Left ventricle myocardium superior (tissue), 1 donor: Measurements from ENCODE around the gene KDM1B. TPM values are rescaled to one million over a fixed set of nuclear protein-coding genes. Genes with fewer than 3 reads are reported as not detected.
"Not testable (repeated sequence)": the region's sequence is repeated elsewhere in the genome, so short reads cannot be mapped to it uniquely, and the experiment has no call there.

ENCODE experiments used
- ATAC-seq: fragments of 200-7000 bp; cut with Tn5 transposase; one replicate; pipeline ENCODE4 v1.9.1; 2020; ENCODE audit warnings: mild to moderate bottlenecking, moderate library complexity
- DNase-seq: peaks from one replicate; pipeline ENCODE4 v3.0.0-alpha.2; 2020
- intact Hi-C: fragments of 100-400 bp; cut with micrococcal nuclease; formaldehyde crosslinking; loops from one replicate; pipeline ENCODE4 v1.11.0; 2022
- total RNA-seq: library from RNA; stranded (reverse); fragmentation: NEBNext Ultra II Directional; extraction: Animal tissue kit (Norgen Biotek cat#: 25700); gene quantifications from one replicate; pipeline ENCODE4 v1.2.1, GENCODE V29; 2021
- donor health status: DM: no; HTN: yes; CAD: no; lungs with severe emphysema.

KDM1B gene
- total RNA-seq, 1 donor from 2014 or later, result 13.3 TPM

DNA sequence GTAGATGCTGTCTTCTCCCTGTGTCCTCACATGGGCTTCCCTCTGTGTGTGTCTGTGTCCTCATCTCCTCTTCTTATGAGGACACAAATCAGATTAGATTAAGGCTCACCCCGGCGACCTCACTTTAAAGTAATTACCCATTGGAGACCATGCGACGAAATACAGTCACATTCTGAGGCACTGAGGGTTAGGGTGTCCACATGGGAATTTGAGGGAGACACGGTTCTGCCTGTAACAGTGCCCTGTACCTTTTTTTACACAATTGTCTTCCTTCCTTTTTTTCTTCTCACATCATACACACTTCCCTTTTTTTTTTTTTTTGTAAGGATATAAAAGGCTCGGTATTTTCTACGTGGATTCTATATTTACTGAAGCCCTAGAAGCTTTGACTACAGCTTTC lies 60.2 kb downstream of the KDM1B start:
- ATAC-seq, result no peak
- intact Hi-C loops, result no loop called here
- no peak for DNase-seq

DNA sequence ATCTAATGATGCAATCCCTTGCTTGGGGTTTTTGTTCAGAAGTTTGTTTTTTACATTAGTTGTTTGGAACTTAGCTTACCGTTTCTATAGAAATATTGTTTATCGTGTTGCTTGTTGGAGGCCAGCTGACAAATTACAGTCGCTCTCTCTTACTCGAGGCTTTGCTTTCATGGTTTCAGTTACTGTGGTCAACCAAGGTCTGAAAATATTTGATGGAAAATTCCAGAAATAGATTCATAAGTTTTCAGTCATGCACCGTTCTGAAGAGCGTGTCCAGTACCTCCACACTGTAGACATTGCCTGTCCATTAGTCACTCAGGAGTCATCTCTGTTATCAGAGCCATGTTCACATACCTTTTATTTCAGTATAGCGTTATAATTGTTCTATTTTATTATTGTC lies 61.2 kb downstream of the KDM1B start:
- DNase-seq, result no peak
- no peak for ATAC-seq
- intact Hi-C loops, result no loop called here

DNA sequence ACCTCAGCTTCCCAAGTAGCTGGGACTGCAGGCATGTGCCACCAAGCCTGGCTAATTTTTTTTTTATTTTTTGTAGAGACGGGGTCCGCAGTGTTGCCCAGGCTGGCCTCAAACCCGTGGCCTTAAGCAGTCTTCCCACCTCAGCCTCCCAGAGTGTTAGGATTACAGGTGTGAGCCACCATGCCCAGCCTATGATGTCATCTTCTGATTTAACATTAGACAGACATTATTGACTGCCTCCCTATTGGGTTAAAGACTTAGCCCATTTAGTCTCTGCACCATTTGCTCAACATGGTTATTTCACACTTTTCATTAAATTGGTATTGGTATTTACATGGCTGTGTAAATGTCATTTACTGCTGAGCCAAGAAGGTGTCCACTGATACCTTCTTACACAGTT lies 63.0 kb downstream of the KDM1B start:
- DNase-seq (no peak), ATAC-seq (no peak)
- intact Hi-C loops, result no loop called here

DNA sequence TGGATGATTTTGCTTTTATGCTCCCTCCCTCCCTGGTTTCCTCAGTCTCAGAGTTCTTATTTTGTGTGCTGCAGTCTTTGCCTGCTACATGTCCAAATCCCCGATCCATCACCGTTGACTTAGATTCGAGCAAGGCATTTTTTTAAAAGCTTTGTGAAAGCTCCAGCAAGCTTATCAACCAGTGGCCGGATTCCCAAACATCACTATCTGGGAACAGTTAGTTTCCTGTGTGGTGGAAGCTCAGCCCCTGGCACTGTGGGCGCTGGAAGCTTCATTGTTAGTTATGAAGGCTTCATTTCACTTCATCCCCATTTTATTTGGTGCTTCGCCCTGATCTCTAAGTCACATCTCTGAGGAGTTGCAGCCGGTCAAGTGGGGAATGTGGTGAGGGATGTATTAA lies 64.4 kb downstream of the KDM1B start:
- intact Hi-C loops, result no loop called here
- DNase-seq, result no peak
- ATAC-seq, result peak; percentile 71

DNA sequence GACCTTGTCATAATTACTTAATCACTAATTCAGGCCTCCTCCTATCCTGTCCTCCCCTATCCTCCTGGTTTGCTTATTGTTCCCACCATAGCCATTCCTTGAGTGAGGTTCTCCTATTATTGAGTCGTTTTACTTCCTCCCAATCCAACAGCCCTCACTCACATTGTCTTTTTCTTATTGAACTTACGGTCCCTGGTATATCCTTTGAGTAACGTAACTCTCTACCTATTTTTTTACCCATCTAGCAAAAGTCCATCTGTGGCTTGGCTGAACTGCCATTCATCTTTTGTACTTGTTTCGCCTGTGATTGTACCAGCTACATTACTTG lies 66.0 kb downstream of the KDM1B start:
- ATAC-seq (no peak), DNase-seq (no peak)
- intact Hi-C loops, result no loop called here

DNA sequence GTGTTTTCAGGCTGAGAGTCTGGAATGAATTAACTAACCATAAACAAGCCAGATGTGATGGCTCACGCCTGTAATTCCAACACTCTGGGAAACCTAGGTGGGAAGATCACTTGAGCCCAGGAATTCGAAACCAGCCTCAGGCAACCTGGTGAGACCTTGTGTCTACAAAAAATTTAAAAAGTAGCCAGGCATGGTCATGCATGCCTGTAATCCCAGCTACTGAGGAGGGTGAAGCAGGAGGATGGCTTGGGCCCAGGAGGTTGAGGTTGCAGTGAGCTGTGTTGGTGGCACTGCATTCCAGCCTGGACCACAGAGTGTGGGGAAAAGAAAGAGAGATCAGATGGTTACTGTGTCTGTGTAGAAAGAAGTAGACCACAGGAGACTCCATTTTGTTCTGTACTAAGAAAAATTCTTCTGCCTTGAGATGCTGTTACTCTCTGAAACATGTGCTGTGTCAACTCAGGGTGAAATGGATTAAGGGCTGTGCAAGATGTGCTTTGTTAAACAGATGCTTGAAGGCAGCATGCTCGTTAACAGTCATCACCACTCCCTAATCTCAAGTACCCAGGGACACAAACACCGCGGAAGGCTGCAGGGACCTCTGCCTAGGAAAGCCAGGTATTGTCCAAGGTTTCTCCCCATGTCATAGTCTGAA lies 71.4 kb downstream of the KDM1B start:
- DNase-seq, intact Hi-C loops, ATAC-seq: not testable (repeated sequence)

DNA sequence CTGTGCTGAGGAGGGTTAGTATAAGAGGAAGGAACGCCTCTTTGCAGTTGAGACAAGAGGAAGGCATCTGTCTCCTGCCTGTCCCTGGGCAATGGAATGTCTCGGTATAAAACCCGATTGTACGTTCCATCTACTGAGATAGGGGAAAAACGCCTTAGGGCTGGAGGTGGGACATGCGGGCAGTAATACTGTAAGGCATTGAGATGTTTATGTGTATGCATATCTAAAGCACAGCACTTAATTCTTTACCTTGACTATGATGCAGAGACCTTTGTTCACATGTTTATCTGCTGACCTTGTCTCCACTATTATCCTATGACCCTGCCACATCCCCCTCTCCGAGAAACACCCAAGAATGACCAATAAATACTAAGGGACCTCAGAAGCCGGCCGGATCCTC lies 71.9 kb downstream of the KDM1B start:
- ATAC-seq, intact Hi-C loops, DNase-seq: not testable (repeated sequence)

DNA sequence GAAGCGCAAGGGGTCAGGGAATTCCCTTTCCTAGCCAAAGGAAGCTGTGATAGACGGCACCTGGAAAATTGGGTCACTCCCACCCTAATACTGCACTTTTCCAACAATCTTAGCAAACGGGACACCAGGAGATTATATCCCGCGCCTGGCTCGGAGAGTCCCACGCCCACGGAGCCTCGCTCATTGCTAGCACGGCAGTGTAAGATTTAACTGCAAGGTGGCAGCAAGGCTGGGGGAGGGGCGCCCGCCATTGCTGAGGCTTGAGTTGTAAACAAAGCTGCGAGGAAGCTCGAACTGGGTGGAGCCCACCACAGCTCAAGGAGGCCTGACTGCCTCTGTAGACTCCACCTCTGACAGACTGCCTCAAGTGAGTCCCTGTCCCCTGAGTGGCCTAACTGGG lies 73.4 kb downstream of the KDM1B start:
- DNase-seq, intact Hi-C loops, ATAC-seq: not testable (repeated sequence)

DNA sequence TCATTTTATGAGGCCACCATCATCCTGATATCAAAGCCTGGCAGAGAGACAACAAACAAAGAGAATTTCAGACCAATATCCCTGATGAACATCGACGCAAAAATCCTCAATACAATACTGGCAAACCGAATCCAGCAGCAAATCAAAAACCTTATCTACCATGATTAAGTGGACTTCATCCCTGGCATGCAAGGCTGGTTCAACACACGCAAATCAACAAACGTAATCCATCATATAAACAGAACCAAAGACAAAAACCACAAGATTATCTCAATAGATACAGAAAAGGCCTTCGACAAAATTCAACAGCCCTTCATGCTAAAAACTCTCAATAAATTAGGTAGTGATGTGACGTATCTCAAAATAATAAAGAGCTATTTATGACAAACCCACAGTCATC lies 76.6 kb downstream of the KDM1B start:
- ATAC-seq, DNase-seq, intact Hi-C loops: not testable (repeated sequence)

DNA sequence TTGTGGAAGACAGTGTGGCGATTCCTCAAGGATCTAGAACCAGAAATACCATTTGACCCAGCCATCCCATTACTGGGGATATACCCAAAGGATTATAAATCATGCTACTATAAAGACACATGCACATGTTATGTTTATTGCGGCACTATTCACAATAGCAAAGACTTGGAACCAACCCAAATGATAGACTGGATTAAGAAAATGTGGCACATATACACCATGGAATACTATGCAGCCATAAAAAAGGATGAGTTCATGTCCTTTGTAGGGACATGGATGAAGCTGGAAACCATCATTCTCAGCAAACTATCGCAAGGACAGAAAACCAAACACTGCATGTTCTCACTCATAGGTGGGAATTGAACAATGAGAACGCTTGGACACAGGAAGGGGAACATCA lies 78.5 kb downstream of the KDM1B start:
- intact Hi-C loops, DNase-seq: not testable (repeated sequence)

DNA sequence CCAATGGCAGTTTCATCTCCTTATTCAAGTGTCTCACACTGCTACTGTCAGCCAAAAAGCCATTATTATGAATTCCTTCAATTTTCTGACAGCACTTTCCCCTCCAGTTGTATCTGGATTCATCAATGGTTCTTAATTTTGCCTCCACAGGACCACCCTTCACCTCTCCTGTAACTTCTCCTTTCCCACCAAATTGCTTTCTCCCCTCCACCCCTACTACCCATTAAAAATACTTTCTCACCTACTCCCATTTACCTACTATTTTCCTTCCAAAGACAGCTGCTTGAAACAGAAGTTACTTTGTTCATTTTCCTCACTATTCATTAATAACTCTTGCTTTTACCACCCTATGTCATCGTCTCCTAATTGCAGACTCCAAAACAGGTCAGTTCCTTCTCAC lies 79.3 kb downstream of the KDM1B start:
- ATAC-seq (no peak), DNase-seq (no peak)
- intact Hi-C loops, result no loop called here

More for the DNA sequence above, 78.5 kb downstream of the KDM1B start:
- ATAC-seq, result not testable (repeated sequence)

DNA sequence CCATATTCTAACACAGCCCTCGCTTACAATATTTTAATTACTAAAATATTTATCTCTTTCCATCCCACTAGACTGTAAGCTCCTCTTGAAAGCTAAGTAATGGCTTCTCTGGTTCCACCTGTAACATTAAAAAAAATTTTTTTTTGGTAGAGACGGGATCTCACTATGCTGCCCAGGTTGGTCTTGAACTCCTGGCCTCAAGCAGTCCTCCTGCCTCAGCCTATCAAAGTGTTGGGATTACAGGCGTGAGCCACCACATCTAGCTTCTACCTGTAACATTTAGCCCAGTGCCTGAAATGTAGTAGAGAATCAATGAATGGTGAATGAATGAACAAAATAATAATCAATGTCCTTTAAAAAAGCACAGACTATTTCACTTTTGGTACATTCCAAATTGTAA lies 80.3 kb downstream of the KDM1B start:
- DNase-seq, result no peak
- ATAC-seq, result no peak
- intact Hi-C loops, result no loop called here

DNA sequence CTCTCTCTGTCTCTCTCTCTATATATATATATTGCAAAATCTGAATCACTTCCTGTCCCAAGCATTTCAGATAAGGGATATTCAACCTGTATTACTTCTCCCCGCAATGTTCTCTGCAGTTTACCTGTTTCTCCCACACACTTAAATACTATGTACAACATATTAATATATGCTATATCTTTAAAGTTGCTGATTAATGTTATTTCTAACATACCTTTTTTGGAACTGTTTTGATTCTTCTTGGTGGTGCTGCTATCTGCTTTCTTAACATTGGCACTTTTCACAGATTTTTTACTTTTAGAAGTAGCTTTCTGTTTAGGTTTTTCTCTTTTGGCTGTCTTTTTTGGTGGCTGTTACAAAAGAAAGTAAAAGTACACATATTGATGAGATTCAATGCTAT lies 81.9 kb downstream of the KDM1B start:
- ATAC-seq, result no peak

DNA sequence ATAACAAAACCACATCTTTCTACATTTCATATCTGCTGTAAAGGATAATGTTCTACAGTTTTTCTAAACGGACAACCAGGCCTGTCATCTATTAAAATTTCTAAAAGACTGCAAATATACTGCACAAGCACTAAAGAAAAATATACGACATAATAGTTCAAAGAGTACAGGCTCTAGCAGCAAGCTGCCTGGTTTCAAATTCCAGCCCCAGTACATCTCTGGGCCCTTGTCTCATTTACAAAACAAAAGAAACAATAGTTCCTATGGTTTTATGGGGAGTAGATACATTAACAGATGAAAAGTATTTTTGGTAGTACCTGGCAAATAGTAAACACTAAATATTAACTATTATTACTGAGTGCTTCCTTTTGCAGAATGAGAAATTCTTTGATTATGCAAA lies 85.0 kb downstream of the KDM1B start:
- ATAC-seq, result no peak
- intact Hi-C loops, result no loop called here
- DNase-seq, result no peak

More for the DNA sequence above, 81.9 kb downstream of the KDM1B start:
- DNase-seq, result no peak
- intact Hi-C loops, result no loop called here

DNA sequence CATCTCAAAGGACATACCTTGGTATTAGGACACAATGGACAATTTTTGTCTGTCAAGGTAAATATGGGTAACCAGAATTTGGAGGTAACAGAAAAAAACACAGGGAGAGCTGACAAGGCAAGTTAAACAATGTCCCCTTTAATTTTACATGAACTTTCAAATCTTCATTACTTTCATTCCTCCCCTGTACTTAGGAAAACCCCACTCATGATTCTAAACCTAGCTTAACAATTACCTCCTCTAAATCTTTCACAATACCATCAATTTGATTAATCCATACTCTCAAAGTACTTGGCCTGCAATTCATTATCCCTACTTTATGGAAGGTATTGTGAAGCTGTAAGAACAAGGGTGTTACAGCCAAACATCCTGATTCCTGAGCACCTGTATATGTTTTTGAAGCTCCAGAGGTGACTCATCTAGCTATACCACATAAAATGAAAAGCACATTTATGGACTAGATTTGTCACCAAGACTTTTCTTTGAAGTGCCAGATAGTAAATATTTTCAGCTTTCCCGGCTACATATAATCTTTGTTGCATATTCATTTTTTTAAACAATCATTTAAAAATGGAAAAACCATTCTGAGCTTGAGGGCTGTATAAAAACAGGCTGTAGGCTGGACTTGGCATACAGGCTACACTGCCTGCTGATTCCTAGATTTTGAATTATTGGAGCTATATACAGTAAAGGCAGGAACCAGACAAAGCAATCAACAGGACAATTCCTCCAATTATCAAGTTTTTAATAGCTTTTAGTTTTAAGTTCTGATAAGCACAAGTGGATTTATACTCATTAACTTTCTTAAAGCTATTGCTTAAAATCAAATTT lies 86.2 kb downstream of the KDM1B start:
- no peak for DNase-seq
- intact Hi-C loops, result no loop called here
- ATAC-seq, result no peak

DNA sequence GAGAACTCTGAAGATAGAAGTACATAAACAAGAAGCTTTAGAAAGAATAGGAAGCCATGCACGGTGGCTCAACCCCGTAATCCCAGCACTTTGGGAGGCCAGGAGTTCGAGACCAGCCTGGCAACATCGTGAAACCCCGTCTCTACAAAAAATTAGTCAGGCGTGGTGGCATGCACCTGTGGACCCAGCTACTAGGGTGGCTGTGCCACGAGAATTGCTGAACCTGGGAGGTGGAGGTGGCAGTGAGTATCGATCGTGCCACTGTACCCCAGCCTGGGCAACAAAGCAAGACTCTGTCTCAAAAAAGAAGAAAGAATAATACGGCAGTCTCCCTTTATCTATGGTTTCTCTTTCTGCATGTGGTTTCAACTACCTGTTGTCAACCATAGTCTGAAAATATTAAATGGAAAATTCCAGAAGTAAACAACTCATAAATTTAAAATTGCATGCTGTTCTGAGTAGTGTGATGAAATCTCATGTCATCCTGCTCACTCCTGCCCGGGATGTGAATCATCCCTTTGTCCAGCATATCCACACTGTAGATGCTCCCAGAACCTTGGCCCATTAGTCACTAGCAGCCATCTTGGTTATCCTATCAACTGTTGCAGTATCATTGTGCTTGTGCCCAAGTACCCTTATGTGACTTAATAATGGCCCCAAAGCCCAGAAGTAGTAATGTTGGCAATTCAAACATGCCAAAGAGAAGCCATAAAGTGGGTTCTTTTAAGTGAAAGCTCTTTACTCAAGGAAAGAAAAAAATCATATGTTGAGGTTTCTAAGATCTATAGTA lies 87.0 kb downstream of the KDM1B start:
- ATAC-seq, result no peak
- intact Hi-C loops, result no loop called here
- DNase-seq, result no peak

DNA sequence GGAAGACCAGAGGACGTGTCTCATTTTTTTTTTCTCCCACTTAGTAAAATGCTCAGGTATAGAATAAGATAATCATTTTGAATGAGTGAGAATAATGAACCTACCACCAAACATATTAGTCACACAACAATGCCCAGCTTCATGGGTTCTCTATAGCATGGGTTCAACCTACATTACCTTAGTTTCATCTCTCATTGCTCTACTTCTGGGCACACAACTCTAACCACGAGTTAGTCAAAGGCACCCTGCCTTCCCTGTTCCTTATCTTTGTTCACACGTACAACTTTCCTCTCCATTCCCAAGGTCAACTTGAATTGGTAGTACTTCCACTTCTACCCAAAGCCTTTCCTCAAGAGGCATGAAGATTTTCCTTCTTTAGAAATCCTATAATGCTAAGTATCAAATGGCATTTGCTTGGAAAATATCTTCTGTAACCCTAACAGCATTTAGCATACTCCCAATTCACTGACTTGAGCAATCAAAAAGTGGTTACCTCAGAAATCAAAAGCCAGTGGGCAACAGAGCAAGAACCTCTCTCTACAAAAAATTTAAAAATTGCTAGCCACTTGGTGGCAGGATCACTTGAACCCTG lies 88.2 kb downstream of the KDM1B start:
- intact Hi-C loops, result no loop called here
- peak; percentile 61 for ATAC-seq
- DNase-seq, result no peak

DNA sequence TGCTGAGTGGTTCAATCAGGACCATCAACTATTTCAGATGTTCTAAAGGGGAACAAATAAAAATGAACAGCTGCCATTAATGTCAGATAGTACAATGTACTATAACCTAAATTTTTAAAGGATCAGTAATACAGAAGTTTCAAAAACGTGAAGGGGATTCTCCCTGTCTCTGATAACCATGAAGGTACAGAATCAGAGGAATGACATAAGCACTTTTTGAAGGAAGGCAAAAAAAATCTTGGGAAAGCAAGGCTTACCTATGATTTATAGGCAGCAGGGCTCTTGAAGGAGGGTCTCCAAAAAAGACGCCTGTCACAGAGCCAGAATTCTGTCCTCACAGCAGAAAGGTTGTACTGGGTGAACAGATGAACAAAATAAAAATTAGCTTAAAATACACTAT lies 89.0 kb downstream of the KDM1B start:
- intact Hi-C loops, result no loop called here
- no peak for DNase-seq
- ATAC-seq, result no peak

DNA sequence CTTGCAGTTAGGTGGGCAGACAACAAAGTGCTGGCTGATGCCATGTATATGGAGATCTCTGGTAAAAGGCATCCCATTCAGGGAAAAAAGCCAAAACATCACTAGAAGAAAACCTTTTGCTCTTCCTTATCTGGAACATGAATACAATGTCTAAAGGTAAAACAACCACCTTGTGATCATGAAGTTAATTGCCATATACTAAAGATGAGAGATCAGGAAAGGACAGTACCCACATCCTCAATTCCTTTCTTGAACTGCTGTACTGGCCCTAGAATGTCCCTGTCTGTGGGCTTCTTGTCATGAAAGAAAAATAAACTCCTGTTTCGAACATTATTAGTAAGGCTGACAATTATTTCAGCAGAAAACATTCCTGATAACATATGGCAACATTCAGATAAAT lies 89.9 kb downstream of the KDM1B start:
- ATAC-seq, result no peak
- DNase-seq, result no peak
- intact Hi-C loops, result no loop called here

DNA sequence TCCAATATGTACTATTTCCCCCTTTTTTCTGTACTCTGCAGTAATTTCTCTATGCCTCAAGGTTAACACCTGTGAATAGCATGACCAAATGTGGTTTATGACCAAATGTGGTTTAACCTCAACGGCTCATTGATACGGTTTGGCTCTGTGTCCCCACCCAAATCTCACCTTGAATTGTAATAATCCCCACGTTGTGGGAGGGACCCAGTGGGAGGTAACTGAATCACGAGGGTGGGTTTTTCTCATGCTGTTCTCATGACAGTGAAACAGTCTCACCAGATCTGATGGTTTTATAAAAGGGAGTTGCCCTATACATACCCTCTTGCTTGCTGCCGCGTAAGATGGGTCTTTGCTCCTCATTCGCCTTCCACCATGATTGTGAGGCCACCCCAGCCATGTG lies 90.4 kb downstream of the KDM1B start:
- intact Hi-C loops, result no loop called here
- DNase-seq (no peak), ATAC-seq (no peak)
